ENCODE results near the gene ARMH3.

ARMH3 gene

GRCh38 chr10:102066399-102067088, 10.6 kb upstream of the ARMH3 start:
- H3K4me2 ChIP-seq (ENCODE audit: low read length), result peak overlapping the region; percentile 90
- H4K12ac ChIP-seq (ENCODE audit: low read depth, low read length), result peak overlapping the region; percentile 26
- H3K14ac ChIP-seq (ENCODE audit: low read length), result no peak overlapping the region
- no peak overlapping the region for H3K23ac ChIP-seq (ENCODE audit: low read length)
- no peak overlapping the region for H2BK120ac ChIP-seq (ENCODE audit: insufficient read depth, low read length, poor library complexity)
- no peak overlapping the region for H2BK5ac ChIP-seq (ENCODE audit: low read depth, low read length, poor library complexity)
- peak overlapping the region; percentile 98 for H4K8ac ChIP-seq (ENCODE audit: low read depth, low read length)
- peaks cover 11 to 12% of the 10 kb centered on the region in 2 experiments for H3K4me1 ChIP-seq (ENCODE audit: control insufficient read depth in 1 of 2, insufficient read depth in 2 of 2, low read length in 2 of 2)
- H4K91ac ChIP-seq (ENCODE audit: low read depth, low read length), result peak overlapping the region; percentile 93
- H3K27me3 ChIP-seq (ENCODE audit: insufficient read depth, low read length), result no peaks in the 10 kb centered on the region
- peaks cover 8 to 12% of the 10 kb centered on the region in 2 experiments for H3K36me3 ChIP-seq (ENCODE audit: control insufficient read depth in 1 of 2, insufficient read depth in 2 of 2, low read length in 2 of 2)
- peak overlapping the region; percentile 33 for H3K18ac ChIP-seq (ENCODE audit: low read length)
- H3K4ac ChIP-seq (ENCODE audit: low read depth, low read length), result peak overlapping the region; percentile 51
- no peak overlapping the region for H3K4me3 ChIP-seq (ENCODE audit: low read depth, low read length)
- H2AFZ ChIP-seq (ENCODE audit: insufficient read depth, low read length, poor library complexity), result peak overlapping the region; percentile 19
- H3K9ac ChIP-seq (ENCODE audit: low read length), result peak overlapping the region; percentile 97
- no peak overlapping the region for H3K27ac ChIP-seq (ENCODE audit: low read depth, low read length)
- H2BK12ac ChIP-seq (ENCODE audit: low read length), result no peak overlapping the region
- H2AK5ac ChIP-seq (ENCODE audit: low read length), result no peak overlapping the region
- DNase-seq, result no peak
- H3K9me3 ChIP-seq (ENCODE audit: insufficient read depth, low read depth, low read length), result no peaks in the 10 kb centered on the region
- no CpG with 5 or more reads among the region's 16 CpGs for WGBS (ENCODE audit: extremely low coverage, insufficient coverage, insufficient read length)
- H3K79me1 ChIP-seq (ENCODE audit: low read length), result peaks cover 8% of the 10 kb centered on the region
- H3K79me2 ChIP-seq (ENCODE audit: control insufficient read depth, insufficient read depth, low read length, poor library complexity), result peaks cover 15% of the 10 kb centered on the region

GRCh38 chr10:102065561-102066398, 9.8 kb upstream of the ARMH3 start:
- no peak overlapping the region for H2BK12ac ChIP-seq (ENCODE audit: low read length)
- peak overlapping the region; percentile 87 for H2BK120ac ChIP-seq (ENCODE audit: insufficient read depth, low read length, poor library complexity)
- peak overlapping the region; percentile 82 for H4K12ac ChIP-seq (ENCODE audit: low read depth, low read length)
- H3K4ac ChIP-seq (ENCODE audit: low read depth, low read length), result peak overlapping the region; percentile 66
- peaks cover 8% of the 10 kb centered on the region for H3K79me1 ChIP-seq (ENCODE audit: low read length)
- peak overlapping the region; percentile 62 for H2BK5ac ChIP-seq (ENCODE audit: low read depth, low read length, poor library complexity)
- H2AK5ac ChIP-seq (ENCODE audit: low read length), result peak overlapping the region; percentile 24
- H4K8ac ChIP-seq (ENCODE audit: low read depth, low read length), result peak overlapping the region; percentile 98
- H3K4me2 ChIP-seq (ENCODE audit: low read length), result peak overlapping the region; percentile 90
- DNase-seq, result peak in 1 of 2 donors; percentile 17
- H3K9ac ChIP-seq (ENCODE audit: low read length), result peak overlapping the region; percentile 97
- peak overlapping the region; percentile 80 for H2AFZ ChIP-seq (ENCODE audit: insufficient read depth, low read length, poor library complexity)
- H3K18ac ChIP-seq (ENCODE audit: low read length), result peak overlapping the region; percentile 92
- peaks cover 8 to 12% of the 10 kb centered on the region in 2 experiments for H3K36me3 ChIP-seq (ENCODE audit: control insufficient read depth in 1 of 2, insufficient read depth in 2 of 2, low read length in 2 of 2)
- H3K4me1 ChIP-seq (ENCODE audit: control insufficient read depth in 1 of 2, insufficient read depth in 2 of 2, low read length in 2 of 2), result peaks cover 11 to 12% of the 10 kb centered on the region in 2 experiments
- no peaks in the 10 kb centered on the region for H3K27me3 ChIP-seq (ENCODE audit: insufficient read depth, low read length)
- H3K23ac ChIP-seq (ENCODE audit: low read length), result no peak overlapping the region
- peak overlapping the region; percentile 96 for H3K4me3 ChIP-seq (ENCODE audit: low read depth, low read length)
- H3K27ac ChIP-seq (ENCODE audit: low read depth, low read length), result peak overlapping the region; percentile 73
- peaks cover 15% of the 10 kb centered on the region for H3K79me2 ChIP-seq (ENCODE audit: control insufficient read depth, insufficient read depth, low read length, poor library complexity)
- H3K9me3 ChIP-seq (ENCODE audit: insufficient read depth, low read depth, low read length), result no peaks in the 10 kb centered on the region
- peak overlapping the region; percentile 89 for H3K14ac ChIP-seq (ENCODE audit: low read length)
- no CpG with 5 or more reads among the region's 63 CpGs for WGBS (ENCODE audit: extremely low coverage, insufficient coverage, insufficient read length)
- H4K91ac ChIP-seq (ENCODE audit: low read depth, low read length), result peak overlapping the region; percentile 93

GRCh38 chr10:102064868-102065560, 9.0 kb upstream of the ARMH3 start, which contains the start of gene HPS6:
HPS6 (plus strand) TSS chr10:102065349; CDS start chr10:102065475, 126 bp downstream.
- Histone ChIP-seq H3K4ac (ENCODE audit: low read depth, low read length) (peak within 1 kb of the TSS; percentile 66), H3K79me1 (ENCODE audit: low read length) (peaks cover 8% of the 10 kb centered on the region), H2AFZ (ENCODE audit: insufficient read depth, low read length, poor library complexity) (peak within 1 kb of the TSS; percentile 80), H3K36me3 (ENCODE audit: control insufficient read depth in 1 of 2, insufficient read depth in 2 of 2, low read length in 2 of 2) (peaks cover 8 to 12% of the 10 kb centered on the region in 2 experiments), H2BK5ac (ENCODE audit: low read depth, low read length, poor library complexity) (peak within 1 kb of the TSS; percentile 62), H3K79me2 (ENCODE audit: control insufficient read depth, insufficient read depth, low read length, poor library complexity) (peaks cover 15% of the 10 kb centered on the region), H3K9me3 (ENCODE audit: insufficient read depth, low read depth, low read length) (no peaks in the 10 kb centered on the region), H3K4me2 (ENCODE audit: low read length) (peak within 1 kb of the TSS; percentile 90), H2AK5ac (ENCODE audit: low read length) (peak within 1 kb of the TSS; percentile 24), H2BK12ac (ENCODE audit: low read length) (no peak within 1 kb of the TSS), H3K9ac (ENCODE audit: low read length) (peak within 1 kb of the TSS; percentile 97), H3K4me1 (ENCODE audit: control insufficient read depth in 1 of 2, insufficient read depth in 2 of 2, low read length in 2 of 2) (peaks cover 11 to 12% of the 10 kb centered on the region in 2 experiments), H3K4me3 (ENCODE audit: low read depth, low read length) (peak within 1 kb of the TSS; percentile 96), H3K27me3 (ENCODE audit: insufficient read depth, low read length) (no peaks in the 10 kb centered on the region), H4K8ac (ENCODE audit: low read depth, low read length) (peak within 1 kb of the TSS; percentile 98), H3K27ac (ENCODE audit: low read depth, low read length) (peak within 1 kb of the TSS; percentile 73), H2BK120ac (ENCODE audit: insufficient read depth, low read length, poor library complexity) (peak within 1 kb of the TSS; percentile 87), H3K18ac (ENCODE audit: low read length) (peak within 1 kb of the TSS; percentile 92), H3K23ac (ENCODE audit: low read length) (no peak within 1 kb of the TSS), H4K12ac (ENCODE audit: low read depth, low read length) (peak within 1 kb of the TSS; percentile 82), H4K91ac (ENCODE audit: low read depth, low read length) (peak within 1 kb of the TSS; percentile 93), H3K14ac (ENCODE audit: low read length) (peak within 1 kb of the TSS; percentile 89)
- WGBS (ENCODE audit: extremely low coverage, insufficient coverage, insufficient read length), result no CpG with 5 or more reads among the region's 61 CpGs
- peak; percentile 90 to 95 for DNase-seq

GRCh38 chr10:102064503-102064867, 8.5 kb upstream of the ARMH3 start:
- H2AFZ ChIP-seq (ENCODE audit: insufficient read depth, low read length, poor library complexity), result peak overlapping the region; percentile 39
- DNase-seq, result no peak
- peak overlapping the region; percentile 62 for H4K8ac ChIP-seq (ENCODE audit: low read depth, low read length)
- H3K14ac ChIP-seq (ENCODE audit: low read length), result no peak overlapping the region
- H3K79me1 ChIP-seq (ENCODE audit: low read length), result peaks cover 8% of the 10 kb centered on the region
- no CpG with 5 or more reads among the region's 2 CpGs for WGBS (ENCODE audit: extremely low coverage, insufficient coverage, insufficient read length)
- H3K4ac ChIP-seq (ENCODE audit: low read depth, low read length), result no peak overlapping the region
- no peak overlapping the region for H3K27ac ChIP-seq (ENCODE audit: low read depth, low read length)
- no peak overlapping the region for H3K4me3 ChIP-seq (ENCODE audit: low read depth, low read length)
- H3K4me1 ChIP-seq (ENCODE audit: control insufficient read depth in 1 of 2, insufficient read depth in 2 of 2, low read length in 2 of 2), result peaks cover 11 to 12% of the 10 kb centered on the region in 2 experiments
- H3K4me2 ChIP-seq (ENCODE audit: low read length), result peak overlapping the region; percentile 90
- peaks cover 8 to 12% of the 10 kb centered on the region in 2 experiments for H3K36me3 ChIP-seq (ENCODE audit: control insufficient read depth in 1 of 2, insufficient read depth in 2 of 2, low read length in 2 of 2)
- H3K18ac ChIP-seq (ENCODE audit: low read length), result no peak overlapping the region
- H2BK5ac ChIP-seq (ENCODE audit: low read depth, low read length, poor library complexity), result no peak overlapping the region
- H4K91ac ChIP-seq (ENCODE audit: low read depth, low read length), result no peak overlapping the region
- no peak overlapping the region for H4K12ac ChIP-seq (ENCODE audit: low read depth, low read length)
- peaks cover 15% of the 10 kb centered on the region for H3K79me2 ChIP-seq (ENCODE audit: control insufficient read depth, insufficient read depth, low read length, poor library complexity)
- no peak overlapping the region for H2AK5ac ChIP-seq (ENCODE audit: low read length)
- no peaks in the 10 kb centered on the region for H3K27me3 ChIP-seq (ENCODE audit: insufficient read depth, low read length)
- H2BK120ac ChIP-seq (ENCODE audit: insufficient read depth, low read length, poor library complexity), result no peak overlapping the region
- H2BK12ac ChIP-seq (ENCODE audit: low read length), result no peak overlapping the region
- H3K9ac ChIP-seq (ENCODE audit: low read length), result no peak overlapping the region
- no peak overlapping the region for H3K23ac ChIP-seq (ENCODE audit: low read length)
- H3K9me3 ChIP-seq (ENCODE audit: insufficient read depth, low read depth, low read length), result no peaks in the 10 kb centered on the region

Data from trophoblast cell (in vitro differentiated cells and primary cell).